IMR-90 (cell line): ENCODE measurements around the gene FNDC3B. TPM values are rescaled to one million over a fixed set of nuclear protein-coding genes. Genes with fewer than 3 reads are reported as not detected.

Experiments used
- ATAC-seq: fragments of 200-7000 bp; cut with Tn5 transposase; 2 replicates; pipeline ENCODE4 v1.9.1; 2020; ENCODE audit warnings: low read depth, mild to moderate bottlenecking, moderate library complexity
- BruUV-seq: library from RNA; stranded (reverse); fragments of 400-500 nt; replicated peaks from 2 replicates; lab custom pipeline; 2021; lab: Mats Ljungman, UMichigan
- CTCF ChIA-PET: fragments of 300-600 bp; formaldehyde crosslinking; extraction: SDS; loops from one replicate; lab custom pipeline; 2021; ENCODE audit warnings: antibody characterized with exemption; lab: Yijun Ruan, JAX
- POLR2A ChIA-PET: fragments of 300-600 bp; sonication (Branson Sonifier 250); formaldehyde crosslinking; loops from one replicate; lab custom pipeline; 2022; ENCODE audit warnings: antibody characterized with exemption; ENCODE audit not compliant: unreplicated experiment; lab: Charles Lee
- DNase-seq: peaks from one replicate; pipeline ENCODE4 v3.0.0; 2013
- H2AFZ ChIP-seq: replicated peaks from 2 replicates; pipeline ENCODE3; 2013; ENCODE audit warnings: low read length, mild to moderate bottlenecking; ENCODE audit not compliant: poor library complexity
- H2AK5ac ChIP-seq: 2 replicates; pipeline ENCODE4 v1.6.1; 2013; ENCODE audit warnings: low read depth, low read length, inconsistent platforms
- H2AK9ac ChIP-seq: replicated peaks from 2 replicates; pipeline ENCODE3; 2013; ENCODE audit warnings: mild to moderate bottlenecking, low read depth, low read length, moderate library complexity; ENCODE audit not compliant: poor library complexity
- H2BK120ac ChIP-seq: 2 replicates; pipeline ENCODE4 v1.6.1; 2013; ENCODE audit warnings: low read depth, low read length, inconsistent platforms
- H2BK15ac ChIP-seq: 3 replicates; pipeline ENCODE4 v1.6.1; 2013; ENCODE audit warnings: low read depth, low read length, inconsistent platforms
- H2BK20ac ChIP-seq: 2 replicates; pipeline ENCODE4 v1.6.1; 2013; ENCODE audit warnings: low read depth, mild to moderate bottlenecking, inconsistent platforms, low read length, moderate library complexity
- H2BK5ac ChIP-seq: 2 replicates; pipeline ENCODE4 v1.6.1; 2013; ENCODE audit warnings: mild to moderate bottlenecking, low read depth, low read length, inconsistent platforms; ENCODE audit not compliant: poor library complexity, severe bottlenecking
- H3K14ac ChIP-seq: replicated peaks from 2 replicates; pipeline ENCODE4 v1.6.1; 2013; ENCODE audit warnings: low read depth, low read length, inconsistent platforms
- H3K18ac ChIP-seq: 2 replicates; pipeline ENCODE4 v1.6.1; 2013; ENCODE audit warnings: low read depth, low read length, control low read depth
- H3K23ac ChIP-seq: 2 replicates; pipeline ENCODE4 v1.6.1; 2013; ENCODE audit warnings: low read depth, low read length, inconsistent platforms
- H3K27ac ChIP-seq: 2 replicates; pipeline ENCODE4 v1.5.1; 2013; ENCODE audit warnings: mild to moderate bottlenecking, control low read depth, low read length; ENCODE audit not compliant: insufficient read depth
- H3K27me3 ChIP-seq: 2 replicates; pipeline ENCODE4 v1.6.1; 2013; ENCODE audit warnings: low read length; ENCODE audit not compliant: control insufficient read depth, insufficient read depth
- H3K36me3 ChIP-seq: 2 replicates; pipeline ENCODE4 v1.6.1; 2013; ENCODE audit warnings: low read length, mixed read lengths; ENCODE audit not compliant: control insufficient read depth, insufficient read depth
- H3K4ac ChIP-seq: 2 replicates; pipeline ENCODE4 v1.6.1; 2013; ENCODE audit warnings: low read depth, low read length, inconsistent platforms
- H3K4me1 ChIP-seq: 2 replicates; pipeline ENCODE4 v1.6.1; 2013; ENCODE audit warnings: low read length, mixed read lengths; ENCODE audit not compliant: control insufficient read depth, insufficient read depth
- H3K4me2 ChIP-seq: 2 replicates; pipeline ENCODE4 v1.6.1; 2013; ENCODE audit warnings: low read depth, mild to moderate bottlenecking, control low read depth, low read length, moderate library complexity
- H3K4me3 ChIP-seq: 2 replicates; pipeline ENCODE4 v1.5.1; 2013; ENCODE audit warnings: low read depth, mild to moderate bottlenecking, control low read depth, low read length, moderate library complexity; ENCODE audit not compliant: insufficient read depth
- H3K56ac ChIP-seq: 2 replicates; pipeline ENCODE4 v1.6.1; 2013; ENCODE audit warnings: low read length, inconsistent platforms; ENCODE audit not compliant: insufficient read depth; ENCODE audit errors: extremely low read depth
- H3K79me1 ChIP-seq, 2 experiments: 2 replicates each; pipeline ENCODE4 v1.6.1; 2013; ENCODE audit warnings: low read length in 2 of 2, inconsistent platforms in 1 of 2, low read depth in 1 of 2
- H3K9ac ChIP-seq: 2 replicates; pipeline ENCODE4 v1.6.1; 2013; ENCODE audit warnings: low read depth, low read length, control low read depth
- H3K9me1 ChIP-seq: 2 replicates; pipeline ENCODE4 v1.6.1; 2013; ENCODE audit warnings: low read length, inconsistent platforms; ENCODE audit not compliant: insufficient read depth
- H3K9me3 ChIP-seq: 2 replicates; pipeline ENCODE4 v1.6.1; 2013; ENCODE audit warnings: low read length; ENCODE audit not compliant: control insufficient read depth, insufficient read depth
- H4K20me1 ChIP-seq: 2 replicates; pipeline ENCODE4 v1.6.1; 2013; ENCODE audit warnings: low read length, inconsistent platforms; ENCODE audit not compliant: insufficient read depth
- H4K5ac ChIP-seq: 2 replicates; pipeline ENCODE4 v1.6.1; 2013; ENCODE audit warnings: mild to moderate bottlenecking, low read depth, low read length, control low read depth
- H4K8ac ChIP-seq, 2 experiments: 2 replicates each; pipeline ENCODE4 v1.6.1; 2013; ENCODE audit warnings: low read depth in 2 of 2, low read length in 2 of 2, control low read depth in 1 of 2, inconsistent platforms in 1 of 2
- H4K91ac ChIP-seq: 2 replicates; pipeline ENCODE4 v1.6.1; 2013; ENCODE audit warnings: low read depth, low read length, inconsistent platforms; ENCODE audit not compliant: insufficient read depth
- CHD1 ChIP-seq: IDR thresholded peaks from 2 replicates; pipeline ENCODE4 v1.6.1; 2012; ENCODE audit warnings: low read depth, low read length, improper control_type of control experiment
- CTCF ChIP-seq: conservative IDR thresholded peaks from 2 replicates; pipeline ENCODE4 v1.5.1; 2012; ENCODE audit warnings: mild to moderate bottlenecking, low read depth, low read length, improper control_type of control experiment
- MAFK ChIP-seq: IDR thresholded peaks from 2 replicates; pipeline ENCODE4 v1.6.1; 2012; ENCODE audit warnings: low read depth, low read length, improper control_type of control experiment
- MAZ ChIP-seq: IDR thresholded peaks from 2 replicates; pipeline ENCODE4 v1.6.1; 2012; ENCODE audit warnings: low read depth, mild to moderate bottlenecking, low read length, improper control_type of control experiment, moderate library complexity, borderline replicate concordance
- MXI1 ChIP-seq: IDR thresholded peaks from 2 replicates; pipeline ENCODE4 v1.6.1; 2012; ENCODE audit warnings: low read depth, mild to moderate bottlenecking, low read length, moderate library complexity, borderline replicate concordance
- NFE2L2 ChIP-seq: fragments of 150-350 bp; IDR thresholded peaks from 2 replicates; pipeline ENCODE4 v1.6.1; 2016; ENCODE audit warnings: low read depth, mild to moderate bottlenecking, low read length
- POLR2A ChIP-seq: IDR thresholded peaks from 2 replicates; pipeline ENCODE4 v1.6.1; 2012; ENCODE audit warnings: mild to moderate bottlenecking, low read depth, low read length
- RAD21 ChIP-seq: IDR thresholded peaks from 2 replicates; pipeline ENCODE4 v1.6.1; 2012; ENCODE audit warnings: low read length, improper control_type of control experiment
- RFX5 ChIP-seq: IDR thresholded peaks from 2 replicates; pipeline ENCODE4 v1.8.0; 2012; ENCODE audit warnings: low read depth, mild to moderate bottlenecking, low read length, moderate library complexity
- SMC3 ChIP-seq: fragments of 150-350 bp; IDR thresholded peaks from 2 replicates; pipeline ENCODE4 v1.6.1; 2016; ENCODE audit warnings: low read depth, mild to moderate bottlenecking, antibody characterized with exemption, low read length, moderate library complexity
- USF2 ChIP-seq: fragments of 150-350 bp; IDR thresholded peaks from 2 replicates; pipeline ENCODE4 v1.6.1; 2017; ENCODE audit warnings: mild to moderate bottlenecking, antibody characterized with exemption, low read length, low read depth
- WGBS, 2 experiments: methylation state at CpG; one replicate each; pipeline versions ENCODE4 v1.1.5 to v1.1.7; 2013; ENCODE audit warnings: missing lambda C conversion rate in 2 of 2; ENCODE audit not compliant: insufficient read length in 1 of 2; ENCODE audit errors: extremely low coverage in 2 of 2; 5-methylcytosine and 5-hydroxymethylcytosine counted together
- dilution Hi-C: fragments of 300-500 bp; cut with HindIII; formaldehyde crosslinking; loops from one replicate; pipeline ENCODE4 v1.14.3; 2018; ENCODE audit warnings: low sequenced_read_pairs; ENCODE audit not compliant: unreplicated experiment
- in situ Hi-C: fragments of 300-500 bp; cut with MboI; formaldehyde crosslinking; loops from 3 replicates; pipeline ENCODE4 v1.14.3; 2019; ENCODE audit warnings: low sequenced_read_pairs, inconsistent platforms, mixed read lengths
- intact Hi-C: fragments of 100-400 bp; cut with micrococcal nuclease; formaldehyde crosslinking; loops from 2 replicates; pipeline ENCODE4 v1.10.0; 2022
- polyA plus RNA-seq, 3 experiments: library from polyadenylated mRNA; depleted of rRNA; stranded (reverse); fragments of >200 nt; gene quantifications; 2 replicates each; pipeline ENCODE4 v1.2.3, GENCODE V29; 2012; ENCODE audit warnings: low replicate concordance in 1 of 3
- total RNA-seq: library from RNA; depleted of rRNA; stranded (reverse); fragments of >200 nt; gene quantifications from 2 replicates; pipeline ENCODE4 v1.2.3, GENCODE V29; 2012
- TF ChIP-seq, protein P1 (sequence below): fragments of 150-350 bp; IDR thresholded peaks from 2 replicates; pipeline ENCODE4 v1.6.1; 2016; ENCODE audit warnings: low read depth, mild to moderate bottlenecking, low read length, moderate library complexity, borderline replicate concordance

The FNDC3B gene
- total and polyA plus RNA-seq, 2 of the 4 experiments (the other 2 are of a cell fraction), result 23.9 to 150 TPM

DNA sequence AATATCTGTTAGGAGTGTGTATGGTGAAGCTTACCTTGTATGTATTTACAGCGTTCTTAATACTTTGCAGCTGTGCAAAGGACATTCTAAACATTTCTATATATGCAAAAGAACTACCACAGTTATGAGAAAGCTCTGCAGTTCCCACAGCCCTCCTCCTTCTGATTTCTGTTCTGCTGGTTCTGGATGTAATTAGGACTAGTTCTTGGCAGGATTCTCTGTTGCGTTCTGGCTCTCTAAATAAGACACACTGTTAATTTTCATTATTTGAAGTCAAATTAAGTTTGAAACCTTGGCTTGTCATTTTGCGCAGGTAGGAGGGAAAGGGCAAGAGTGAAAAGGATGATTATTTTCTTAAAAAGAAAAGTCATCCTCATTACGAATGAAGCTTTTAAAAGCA lies 76.4 kb downstream of the FNDC3B start:
- no peak overlapping the region for H2BK120ac ChIP-seq
- intact Hi-C loops (no loop called here), dilution Hi-C loops (no loop called here), in situ Hi-C loops (no loop called here)
- H4K8ac ChIP-seq, result no peak overlapping the region
- H2AFZ ChIP-seq, result no peak overlapping the region
- ChIA-PET POLR2A (no interaction called here), CTCF (no interaction called here)
- H2BK5ac ChIP-seq, result no peak overlapping the region
- H2AK9ac ChIP-seq, result no peak overlapping the region
- no TSS peak for BruUV-seq
- H3K4ac ChIP-seq, result no peak overlapping the region
- no peaks in the 10 kb centered on the region for H3K9me3 ChIP-seq
- no peak overlapping the region for H2AK5ac ChIP-seq
- H3K27ac ChIP-seq, result no peak overlapping the region
- peaks cover 43 to 65% of the 10 kb centered on the region in 2 experiments for H3K79me1 ChIP-seq
- DNase-seq (no peak), ATAC-seq (no peak)
- H4K5ac ChIP-seq, result no peak overlapping the region
- no peak overlapping the region for H3K18ac ChIP-seq
- H3K4me1 ChIP-seq, result peaks cover 7% of the 10 kb centered on the region
- peaks cover 25% of the 10 kb centered on the region for H3K9me1 ChIP-seq
- H2BK15ac ChIP-seq, result no peak overlapping the region
- TF ChIP-seq, protein P1, sequence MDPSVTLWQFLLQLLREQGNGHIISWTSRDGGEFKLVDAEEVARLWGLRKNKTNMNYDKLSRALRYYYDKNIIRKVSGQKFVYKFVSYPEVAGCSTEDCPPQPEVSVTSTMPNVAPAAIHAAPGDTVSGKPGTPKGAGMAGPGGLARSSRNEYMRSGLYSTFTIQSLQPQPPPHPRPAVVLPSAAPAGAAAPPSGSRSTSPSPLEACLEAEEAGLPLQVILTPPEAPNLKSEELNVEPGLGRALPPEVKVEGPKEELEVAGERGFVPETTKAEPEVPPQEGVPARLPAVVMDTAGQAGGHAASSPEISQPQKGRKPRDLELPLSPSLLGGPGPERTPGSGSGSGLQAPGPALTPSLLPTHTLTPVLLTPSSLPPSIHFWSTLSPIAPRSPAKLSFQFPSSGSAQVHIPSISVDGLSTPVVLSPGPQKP, result no peak
- TF ChIP-seq MXI1, result no peak
- no peak for TF ChIP-seq CHD1
- no peak for TF ChIP-seq NFE2L2
- no peak for TF ChIP-seq USF2
- no peak for TF ChIP-seq MAFK
- no peak for TF ChIP-seq CTCF
- no peak for TF ChIP-seq RAD21
- no peak for TF ChIP-seq MAZ
- no peak for TF ChIP-seq RFX5
- TF ChIP-seq SMC3, result no peak
- no peak for TF ChIP-seq POLR2A
- H3K4me2 ChIP-seq, result no peak overlapping the region
- WGBS, 2 experiments, result no CpG with 5 or more reads among the region's 4 CpGs
- no peak overlapping the region for H3K9ac ChIP-seq
- H3K14ac ChIP-seq, result no peak overlapping the region
- peaks cover 28% of the 10 kb centered on the region for H3K36me3 ChIP-seq
- H3K27me3 ChIP-seq, result no peaks in the 10 kb centered on the region
- no peak overlapping the region for H3K4me3 ChIP-seq
- H3K56ac ChIP-seq, result no peak overlapping the region
- H3K23ac ChIP-seq, result no peak overlapping the region
- H4K20me1 ChIP-seq, result peaks cover 61% of the 10 kb centered on the region
- H4K91ac ChIP-seq, result no peak overlapping the region
- H2BK20ac ChIP-seq, result no peak overlapping the region
